PC-3 (cell line): ENCODE results near the gene MINDY3.

Experiments used
- EZH2 ChIP-seq: fragments of 300-600 bp; sonication (generic); IDR thresholded peaks from one replicate; pipeline ENCODE4 v1.6.1; 2017; ENCODE audit warnings: antibody characterized with exemption, mild to moderate bottlenecking, low read length; ENCODE audit not compliant: unreplicated experiment
- EZH2phosphoT487 ChIP-seq: fragments of 300-600 bp; sonication (generic); IDR thresholded peaks from 2 replicates; pipeline ENCODE4 v1.6.1; 2018; ENCODE audit warnings: mild to moderate bottlenecking, antibody characterized with exemption, low read length, borderline replicate concordance
- TF ChIP-seq, protein P1 (sequence below): fragments of 300-600 bp; sonication (generic); conservative IDR thresholded peaks from 2 replicates; pipeline ENCODE4 v1.5.1; 2017; ENCODE audit warnings: antibody characterized with exemption, low read depth, mild to moderate bottlenecking, low read length

DNA sequence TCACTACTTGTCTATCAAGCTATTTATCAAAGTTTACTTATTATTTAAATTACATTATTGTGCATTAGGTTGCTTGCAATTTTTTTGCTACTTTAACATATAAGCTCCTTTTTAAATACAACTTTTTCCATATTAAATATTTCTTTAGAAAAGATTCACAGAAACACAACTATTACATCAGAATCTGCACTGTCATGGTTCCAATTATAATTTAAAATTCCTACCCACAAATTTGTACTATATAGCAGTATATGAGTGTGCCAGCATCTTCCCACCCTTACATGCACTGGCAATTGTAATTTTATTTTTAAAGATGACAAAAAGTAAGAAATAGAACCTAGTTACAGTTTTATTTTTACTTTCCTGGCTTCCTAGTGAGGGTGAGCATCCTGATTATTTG is 15.8 kb downstream of the MINDY3 start:
- TF ChIP-seq, protein P1, sequence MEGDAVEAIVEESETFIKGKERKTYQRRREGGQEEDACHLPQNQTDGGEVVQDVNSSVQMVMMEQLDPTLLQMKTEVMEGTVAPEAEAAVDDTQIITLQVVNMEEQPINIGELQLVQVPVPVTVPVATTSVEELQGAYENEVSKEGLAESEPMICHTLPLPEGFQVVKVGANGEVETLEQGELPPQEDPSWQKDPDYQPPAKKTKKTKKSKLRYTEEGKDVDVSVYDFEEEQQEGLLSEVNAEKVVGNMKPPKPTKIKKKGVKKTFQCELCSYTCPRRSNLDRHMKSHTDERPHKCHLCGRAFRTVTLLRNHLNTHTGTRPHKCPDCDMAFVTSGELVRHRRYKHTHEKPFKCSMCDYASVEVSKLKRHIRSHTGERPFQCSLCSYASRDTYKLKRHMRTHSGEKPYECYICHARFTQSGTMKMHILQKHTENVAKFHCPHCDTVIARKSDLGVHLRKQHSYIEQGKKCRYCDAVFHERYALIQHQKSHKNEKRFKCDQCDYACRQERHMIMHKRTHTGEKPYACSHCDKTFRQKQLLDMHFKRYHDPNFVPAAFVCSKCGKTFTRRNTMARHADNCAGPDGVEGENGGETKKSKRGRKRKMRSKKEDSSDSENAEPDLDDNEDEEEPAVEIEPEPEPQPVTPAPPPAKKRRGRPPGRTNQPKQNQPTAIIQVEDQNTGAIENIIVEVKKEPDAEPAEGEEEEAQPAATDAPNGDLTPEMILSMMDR, result no peak
- TF ChIP-seq EZH2 (no peak), EZH2phosphoT487 (no peak)
